HUDEP-2 (cell line): ENCODE data around the gene KLHL29.

Experiments used
- DNase-seq, 76 experiments: peaks; one replicate each; lab custom pipeline; 2025; ENCODE audit not compliant: unreplicated experiment in 76 of 76; lab: John Stamatoyannopoulos, UW

KLHL29 gene

DNA sequence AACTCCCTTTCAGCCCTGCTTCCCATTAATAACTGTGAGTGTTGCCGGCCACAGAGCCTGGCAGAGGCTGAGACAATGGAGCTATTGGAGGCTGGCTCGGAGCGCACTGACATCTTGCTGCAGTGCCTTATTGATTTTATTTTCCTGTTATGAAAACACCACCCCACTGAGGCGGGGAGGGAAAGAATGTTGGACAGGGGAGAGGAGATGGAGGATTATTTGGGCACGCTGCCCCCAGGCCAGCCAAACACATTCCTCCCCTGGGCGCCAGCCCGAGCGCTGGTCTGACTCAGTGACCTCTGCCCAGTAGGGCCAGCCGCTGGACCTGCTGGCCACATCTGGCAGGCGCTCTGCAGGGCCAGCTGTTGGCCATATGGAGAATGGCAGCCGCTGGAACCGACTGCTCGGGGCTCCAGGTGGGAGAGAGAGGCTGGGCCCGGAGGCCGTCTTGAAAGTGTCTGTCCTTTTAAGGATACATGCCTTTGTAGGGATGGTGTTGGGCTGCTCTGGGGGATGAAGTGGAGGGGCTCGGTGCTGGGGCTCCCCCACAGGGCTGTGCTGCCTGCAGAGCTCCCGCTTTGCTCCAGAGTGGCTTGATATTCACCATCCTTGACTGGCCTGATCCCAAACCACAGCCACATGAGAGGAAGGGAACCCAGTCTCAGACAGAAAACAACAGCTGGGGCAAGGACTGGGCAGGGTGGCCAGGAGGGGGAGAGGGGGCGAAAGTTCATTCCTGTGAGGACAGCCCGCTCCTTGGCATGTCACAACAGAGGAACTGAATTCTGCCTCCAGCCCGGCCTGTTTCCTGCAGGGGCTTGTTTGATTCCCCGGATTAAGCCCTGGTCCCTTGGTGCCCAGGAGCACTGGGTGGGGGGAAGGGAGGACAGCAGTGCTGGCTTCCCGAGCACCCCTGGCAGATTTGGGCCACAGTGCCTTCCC lies 179.0 kb downstream of the KLHL29 start:
- DNase-seq: no peak

DNA sequence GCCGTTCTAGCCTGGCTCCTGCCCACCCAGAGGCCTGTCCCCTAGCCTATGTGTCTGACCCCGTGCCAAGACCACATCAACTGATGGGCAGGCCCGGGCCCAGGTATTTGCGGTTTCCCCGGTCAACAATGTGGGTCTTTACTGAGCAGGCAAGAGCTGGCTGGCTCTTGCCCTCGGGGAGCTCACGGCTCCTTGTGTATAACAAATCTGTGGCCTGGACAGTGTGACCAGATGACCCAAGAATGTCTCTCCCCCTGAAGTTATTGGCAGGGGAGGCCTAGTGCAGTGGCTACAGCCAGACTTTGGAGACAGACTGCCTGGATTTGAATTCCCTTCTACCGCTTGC lies 179.6 kb downstream of the KLHL29 start:
- DNase-seq: no peak

DNA sequence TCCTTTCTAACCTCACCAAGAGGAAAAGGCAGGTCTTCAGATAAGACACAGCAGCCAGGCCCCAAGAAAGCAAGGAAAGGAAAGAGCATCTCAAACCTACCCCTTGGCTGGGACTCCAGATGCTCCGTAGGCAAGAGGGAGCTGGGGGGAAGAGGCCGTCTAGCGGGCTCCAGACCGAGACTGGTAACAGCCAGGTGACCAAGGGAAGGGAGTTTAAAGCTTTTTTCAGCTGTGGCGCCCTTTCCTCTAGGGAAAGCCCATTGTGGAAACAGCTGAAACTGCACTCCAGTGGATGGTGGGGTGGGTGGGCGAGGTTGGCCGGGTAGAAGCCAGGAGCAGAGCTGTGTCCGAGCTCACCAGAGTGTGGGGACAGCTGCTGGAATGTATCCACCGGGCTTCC lies 180.4 kb downstream of the KLHL29 start:
- no peak for DNase-seq

DNA sequence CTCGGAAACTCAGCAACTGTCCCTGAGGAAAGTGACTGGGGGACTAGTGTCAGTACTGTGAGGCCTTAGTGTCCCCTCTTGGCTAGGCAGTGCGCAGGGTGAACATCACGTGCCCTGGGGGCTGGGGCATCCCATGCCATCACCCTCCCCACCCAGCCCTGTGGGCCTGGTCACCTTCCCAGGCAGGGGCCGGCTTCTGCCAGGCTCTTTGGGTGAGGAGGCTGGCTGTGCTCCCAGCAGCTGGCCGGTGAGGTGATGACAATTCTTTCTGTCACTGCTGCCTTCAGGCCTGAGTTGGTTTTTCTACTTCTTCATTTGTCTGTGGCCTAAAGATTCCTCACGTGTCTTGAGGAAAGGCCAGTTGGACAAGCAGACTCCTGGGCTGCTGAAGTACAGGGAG lies 180.8 kb downstream of the KLHL29 start:
- DNase-seq: no peak

DNA sequence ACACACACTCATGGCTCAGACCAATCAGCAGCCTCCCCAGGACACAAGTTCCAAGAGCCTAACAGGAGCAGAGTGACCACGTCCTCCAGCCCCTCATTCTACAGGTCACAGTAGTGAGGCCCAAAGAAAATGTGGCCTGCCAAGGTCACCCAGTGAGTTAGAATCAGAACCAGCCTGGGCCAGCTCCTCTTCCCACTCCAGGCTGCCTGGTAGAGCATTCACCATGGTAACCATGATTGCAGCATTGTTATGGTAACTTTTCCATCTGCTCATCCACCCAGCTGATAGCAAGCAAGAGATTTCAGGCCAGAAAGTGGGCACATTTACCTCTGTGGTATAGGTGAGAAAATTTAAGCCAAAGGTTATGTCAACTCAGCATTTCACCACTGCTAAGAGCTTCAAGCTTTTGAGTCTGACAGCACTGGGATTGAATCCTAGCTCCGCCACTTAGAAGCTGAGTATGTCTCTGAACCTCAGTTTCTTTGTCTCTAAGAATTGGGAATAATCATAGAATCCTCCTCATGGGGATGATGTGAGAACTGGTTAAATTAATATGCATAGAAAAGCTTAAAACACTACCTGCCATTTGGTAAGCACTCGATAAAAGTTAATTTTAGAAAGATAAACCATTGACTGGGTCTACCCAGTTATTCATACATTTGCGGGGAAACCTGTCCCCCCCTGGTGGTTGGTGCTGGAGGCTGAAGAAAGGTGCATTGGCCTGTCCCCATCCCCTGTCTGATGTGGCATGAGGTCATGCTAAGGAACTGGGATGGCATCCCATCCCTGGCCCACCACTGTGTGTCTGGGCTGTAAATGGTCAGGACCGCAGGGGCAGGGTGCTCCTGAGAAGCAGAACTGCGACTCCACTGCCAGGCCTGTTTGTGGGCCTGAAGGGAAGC lies 181.5 kb downstream of the KLHL29 start:
- peak in 9 of 76 experiments; percentile 2 to 12 (median 6) for DNase-seq

DNA sequence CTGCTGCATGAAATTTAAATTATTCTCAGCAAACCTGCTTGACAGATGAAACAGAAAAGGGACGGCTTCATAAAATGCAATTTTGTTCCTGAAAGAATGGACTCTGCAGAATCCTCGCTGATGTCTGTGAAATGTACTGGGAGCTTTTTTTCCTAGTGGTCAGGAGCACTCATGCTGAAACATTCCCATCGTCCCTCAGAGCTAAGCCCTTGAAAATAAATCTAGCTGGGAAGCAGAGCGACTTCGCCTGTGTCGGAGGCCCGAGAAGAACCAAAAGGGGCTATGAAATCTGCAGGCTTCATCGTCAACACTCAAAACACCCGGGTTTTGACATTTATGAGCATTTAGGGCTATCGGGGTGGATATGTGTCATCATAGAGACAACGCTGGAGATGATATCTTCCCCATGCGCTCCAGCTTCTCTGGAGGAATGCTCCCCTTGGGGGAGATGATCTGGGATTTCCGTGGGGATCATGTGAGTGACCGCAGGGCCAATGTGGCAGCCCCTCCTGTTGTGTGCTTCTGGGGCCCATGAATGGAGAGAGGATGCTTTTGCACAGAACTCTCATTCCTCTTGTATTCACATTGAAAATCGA lies 182.3 kb downstream of the KLHL29 start:
- DNase-seq: no peak

DNA sequence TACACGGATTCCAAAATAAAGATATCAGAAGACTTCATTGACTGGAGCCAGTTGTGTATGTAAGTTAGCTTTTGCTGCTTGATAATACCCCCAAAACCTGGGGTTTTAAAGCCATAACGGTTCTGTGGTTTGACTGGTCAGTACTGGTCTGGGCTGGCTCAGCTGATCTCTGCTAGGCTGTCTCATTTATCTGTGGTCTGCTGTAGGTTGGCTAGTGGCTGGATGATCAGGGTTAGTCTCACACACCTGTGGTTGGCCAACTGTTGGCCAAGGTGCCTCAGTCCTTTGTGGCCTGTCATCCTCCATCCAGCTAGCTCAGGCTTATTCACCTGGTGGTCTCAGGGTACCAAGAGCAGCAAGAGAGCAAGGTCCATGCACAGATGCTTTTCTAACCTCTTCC lies 183.2 kb downstream of the KLHL29 start:
- DNase-seq: no peak

DNA sequence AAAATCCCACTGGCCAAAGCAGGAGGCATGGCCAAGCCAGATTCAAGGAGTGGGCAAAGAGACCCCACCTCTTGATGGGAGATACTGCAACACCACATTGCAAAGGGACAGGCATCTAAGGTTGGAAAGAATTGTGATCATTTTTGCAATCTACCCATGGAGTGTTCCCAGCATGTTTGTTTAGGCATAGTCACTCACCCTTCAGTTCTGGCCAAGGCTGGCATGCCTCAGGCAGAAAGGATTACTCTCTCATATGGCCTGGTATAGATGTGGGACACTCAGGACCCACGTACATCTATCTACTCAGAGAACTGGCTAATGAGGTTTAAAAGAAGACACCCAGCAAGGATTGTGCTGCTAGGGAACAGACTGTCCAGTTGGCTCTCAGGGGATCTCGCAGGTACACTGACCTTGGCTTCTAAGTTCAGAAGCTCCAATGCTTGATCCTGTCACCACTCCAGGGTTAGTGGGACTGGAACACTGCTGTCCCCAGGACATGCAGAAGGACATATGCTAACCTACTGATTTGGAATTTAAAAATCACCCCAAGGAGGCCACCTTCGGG lies 183.7 kb downstream of the KLHL29 start:
- DNase-seq: no peak

DNA sequence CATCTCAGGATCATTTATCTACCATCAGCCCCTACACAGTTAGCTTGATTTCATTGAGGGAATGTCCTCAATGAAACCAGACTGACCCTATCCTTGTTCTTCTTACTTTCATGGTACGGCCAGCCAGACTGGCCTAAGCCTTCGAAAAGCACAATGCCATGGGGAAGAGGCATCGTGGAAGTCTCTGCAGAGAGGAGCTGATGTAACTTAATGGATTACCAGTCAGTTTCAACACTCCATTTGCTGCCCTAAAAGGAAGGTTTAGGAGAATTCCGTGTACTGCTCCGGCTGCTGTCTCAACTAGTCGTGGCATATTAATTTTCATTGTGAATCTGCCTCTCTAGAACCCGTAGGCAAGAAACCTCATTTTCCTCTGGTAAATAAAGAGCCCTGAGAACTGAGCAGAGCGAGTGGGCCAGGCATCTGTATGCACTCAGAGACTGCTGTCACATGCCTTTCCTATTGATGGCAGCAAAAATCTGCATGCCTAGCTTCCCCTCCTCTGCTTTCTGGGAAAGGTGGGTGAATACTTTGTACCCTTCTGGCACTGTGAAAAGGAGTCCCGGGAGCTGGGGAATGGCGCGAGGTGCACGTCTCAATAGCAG lies 184.9 kb downstream of the KLHL29 start:
- no peak for DNase-seq

DNA sequence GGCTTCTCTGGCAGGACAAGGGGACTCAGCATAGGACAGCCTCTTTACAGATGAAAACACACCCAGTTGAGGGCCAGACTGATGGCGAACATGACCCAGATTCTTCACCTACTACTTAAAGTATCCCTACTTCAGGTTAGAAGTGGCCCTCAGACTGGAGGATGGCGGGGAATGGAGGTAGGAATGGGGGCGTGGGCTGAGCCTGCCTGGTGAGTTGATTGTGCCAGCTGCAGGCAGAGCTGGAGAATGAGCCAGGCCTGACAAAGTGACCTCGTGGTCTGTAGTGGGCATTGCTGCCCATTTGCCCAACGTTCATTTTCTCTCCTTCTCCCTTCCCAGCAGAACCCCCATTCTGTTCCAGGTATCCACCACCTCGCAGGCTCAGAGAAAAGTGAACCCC lies 186.1 kb downstream of the KLHL29 start:
- no peak for DNase-seq

DNA sequence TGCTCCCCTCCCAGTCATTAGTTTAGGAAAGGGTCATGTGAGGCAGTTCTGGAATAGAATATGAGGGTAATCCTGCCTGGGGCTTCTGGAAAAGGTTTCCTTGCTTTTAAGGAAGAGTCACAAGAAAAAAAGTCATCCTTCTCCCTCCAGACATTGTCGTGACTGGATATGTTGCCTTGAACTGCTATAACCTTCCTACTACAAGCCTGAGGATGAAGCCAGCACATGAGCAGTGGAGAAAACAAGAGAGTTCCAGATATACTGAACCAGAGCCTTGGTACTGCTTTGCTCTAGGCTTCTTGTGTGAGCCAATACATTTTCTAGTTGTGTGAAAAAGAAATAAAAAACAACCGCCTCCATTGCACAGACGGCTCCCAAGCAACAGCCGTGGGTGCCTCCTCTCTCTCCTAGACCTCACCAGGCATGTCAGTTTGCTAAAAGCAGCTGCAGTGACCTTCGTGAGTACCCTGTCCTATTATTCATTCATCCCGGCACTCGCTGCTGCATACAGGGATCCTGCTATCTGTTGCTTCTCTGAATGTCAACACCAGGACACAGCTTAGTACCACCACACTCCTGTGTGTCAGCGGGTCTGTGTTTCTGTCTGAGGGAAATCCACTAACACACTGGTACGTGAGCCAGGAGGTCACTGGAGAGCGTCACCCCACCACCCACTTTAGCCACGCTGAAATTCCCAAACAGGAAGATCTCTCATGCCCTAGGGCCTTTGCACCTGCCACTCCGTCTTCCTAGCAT lies 186.7 kb downstream of the KLHL29 start:
- DNase-seq: no peak

DNA sequence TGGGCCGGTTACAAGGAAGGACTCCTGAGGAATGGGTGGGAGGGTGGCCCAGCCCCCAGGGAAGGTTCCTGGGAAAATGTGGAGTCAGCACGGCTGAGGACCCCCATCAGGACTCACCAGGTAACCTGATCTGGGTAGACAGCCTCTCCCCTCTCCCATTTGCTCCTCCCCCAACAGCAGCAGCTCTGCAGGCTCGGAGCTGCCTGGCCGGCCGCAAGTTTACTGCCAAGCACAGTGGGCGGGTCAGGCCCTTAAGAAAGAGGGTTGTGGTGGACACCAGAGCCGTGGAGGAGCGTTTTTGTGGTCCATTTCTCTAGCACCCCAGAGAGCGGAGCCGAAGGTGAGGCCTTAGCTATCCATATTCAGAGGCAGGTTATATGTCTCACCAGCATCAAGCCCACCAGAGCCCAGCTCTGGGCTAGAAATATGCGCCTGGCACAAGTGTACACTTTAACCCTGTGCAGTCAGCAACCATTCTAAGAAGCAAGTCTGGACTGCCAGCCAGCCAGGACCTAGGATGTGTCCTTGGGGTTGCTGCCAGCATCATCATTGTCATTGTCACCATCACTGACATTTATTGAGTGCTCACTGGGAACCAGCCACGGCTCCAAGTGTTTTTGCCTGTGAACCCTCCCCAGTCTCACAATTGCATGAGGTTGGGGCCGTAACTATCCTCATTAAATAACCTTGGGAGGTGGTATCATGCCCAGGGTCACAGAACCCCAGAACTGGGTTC lies 190.1 kb downstream of the KLHL29 start:
- no peak for DNase-seq

DNA sequence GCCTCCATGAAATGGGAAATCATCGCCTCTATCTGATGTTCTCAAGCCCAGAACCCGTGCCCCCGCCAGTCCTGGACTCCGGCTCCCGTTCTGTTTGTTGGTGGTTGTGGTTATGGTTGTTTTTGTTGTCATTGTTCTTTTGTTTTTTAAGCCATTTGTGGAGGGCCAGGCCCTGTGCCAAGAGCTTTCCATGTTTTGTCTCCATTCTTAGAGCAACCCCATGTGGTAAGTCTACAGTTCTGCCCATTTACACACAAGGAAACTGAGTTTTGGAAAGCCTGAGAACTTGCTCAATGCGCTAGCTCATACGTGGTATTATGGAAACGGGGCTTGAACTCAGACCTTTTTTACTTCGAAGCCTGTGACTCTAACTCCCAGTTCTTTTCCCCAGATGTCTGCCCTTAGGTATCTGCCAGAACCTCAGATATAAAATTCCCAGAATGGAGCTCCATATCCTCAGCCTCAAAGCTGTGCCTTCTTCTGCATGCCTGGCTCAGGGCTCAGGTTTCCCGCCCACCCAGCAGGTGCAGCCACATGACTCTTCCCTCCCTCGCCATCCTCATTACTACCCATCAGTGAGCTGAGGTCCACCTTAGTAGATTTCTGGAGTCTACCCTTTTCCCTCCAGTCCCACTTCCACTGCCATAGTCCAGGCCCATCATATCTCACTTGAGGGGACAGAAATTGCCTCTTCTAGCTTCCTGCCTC lies 194.1 kb downstream of the KLHL29 start:
- DNase-seq: no peak

DNA sequence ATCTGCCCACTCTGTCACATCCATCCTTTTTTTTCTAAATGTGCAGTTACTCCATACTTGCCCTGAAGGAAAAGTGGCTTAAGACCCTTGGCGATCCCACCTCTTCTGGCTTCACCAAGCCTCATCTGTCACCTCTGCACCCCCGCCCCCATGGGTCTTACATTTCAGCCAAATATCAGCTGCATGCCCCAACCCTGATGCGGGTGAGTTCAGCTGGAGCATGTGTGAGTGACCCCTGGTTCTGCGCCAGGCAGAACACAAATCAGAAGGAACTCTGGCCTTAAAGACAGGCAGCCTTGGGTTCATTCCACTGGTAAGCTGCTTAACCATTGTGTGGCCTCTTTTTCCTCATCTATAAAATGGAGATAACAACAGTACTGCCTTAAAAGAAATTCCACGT lies 194.7 kb downstream of the KLHL29 start:
- DNase-seq: no peak

DNA sequence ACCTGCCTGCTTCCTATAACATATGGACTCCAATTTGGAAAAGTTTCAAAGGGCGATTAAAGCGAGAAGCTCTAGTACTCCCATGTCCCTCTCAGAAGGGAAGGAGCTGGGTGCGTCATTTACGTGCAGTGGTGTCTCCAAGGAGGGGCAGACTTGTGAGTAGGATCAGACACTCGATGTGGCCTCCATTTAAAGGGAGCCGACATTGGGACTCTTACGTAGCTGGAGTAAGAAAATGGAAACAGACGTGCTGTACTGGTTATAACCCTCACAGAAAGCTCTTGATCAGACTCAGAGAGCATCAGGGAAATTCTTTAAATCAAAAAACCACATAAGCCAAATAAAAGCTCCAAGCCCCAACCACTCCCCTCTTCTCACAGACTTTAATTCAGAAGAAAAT lies 198.5 kb downstream of the KLHL29 start:
- no peak for DNase-seq

DNA sequence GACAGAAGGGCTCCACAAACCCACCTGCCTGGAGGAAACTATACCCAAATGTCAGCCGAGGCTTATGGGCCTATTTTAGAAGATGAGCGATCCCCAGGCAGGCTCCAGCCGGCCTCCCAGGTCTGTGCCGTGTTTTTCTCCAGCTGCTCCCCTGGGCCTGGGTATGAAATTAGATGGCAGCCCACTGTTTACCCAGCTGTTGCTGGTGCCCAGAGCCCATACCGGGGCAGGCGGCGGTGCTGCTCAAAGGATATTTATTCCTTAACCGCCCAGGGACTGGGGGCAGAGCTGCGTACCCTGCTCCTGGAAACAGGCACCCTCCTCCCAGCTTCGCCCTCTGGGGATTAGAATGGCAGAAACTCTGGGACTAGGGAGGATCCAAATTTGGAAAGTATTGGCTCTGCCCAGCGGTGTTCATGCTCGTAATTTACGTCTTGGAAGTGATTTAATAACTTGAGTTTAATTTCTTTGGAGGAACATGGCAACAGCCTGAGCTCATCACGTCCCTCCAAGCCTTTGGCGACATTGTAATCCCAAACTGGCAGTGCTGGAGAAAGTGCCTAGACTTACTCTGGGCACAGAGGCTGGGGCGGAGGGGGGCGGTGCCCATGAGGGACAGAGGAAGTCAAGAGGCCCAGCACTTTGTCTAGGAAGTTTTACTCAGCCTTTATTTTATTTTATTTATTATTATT lies 199.2 kb downstream of the KLHL29 start:
- DNase-seq: no peak

DNA sequence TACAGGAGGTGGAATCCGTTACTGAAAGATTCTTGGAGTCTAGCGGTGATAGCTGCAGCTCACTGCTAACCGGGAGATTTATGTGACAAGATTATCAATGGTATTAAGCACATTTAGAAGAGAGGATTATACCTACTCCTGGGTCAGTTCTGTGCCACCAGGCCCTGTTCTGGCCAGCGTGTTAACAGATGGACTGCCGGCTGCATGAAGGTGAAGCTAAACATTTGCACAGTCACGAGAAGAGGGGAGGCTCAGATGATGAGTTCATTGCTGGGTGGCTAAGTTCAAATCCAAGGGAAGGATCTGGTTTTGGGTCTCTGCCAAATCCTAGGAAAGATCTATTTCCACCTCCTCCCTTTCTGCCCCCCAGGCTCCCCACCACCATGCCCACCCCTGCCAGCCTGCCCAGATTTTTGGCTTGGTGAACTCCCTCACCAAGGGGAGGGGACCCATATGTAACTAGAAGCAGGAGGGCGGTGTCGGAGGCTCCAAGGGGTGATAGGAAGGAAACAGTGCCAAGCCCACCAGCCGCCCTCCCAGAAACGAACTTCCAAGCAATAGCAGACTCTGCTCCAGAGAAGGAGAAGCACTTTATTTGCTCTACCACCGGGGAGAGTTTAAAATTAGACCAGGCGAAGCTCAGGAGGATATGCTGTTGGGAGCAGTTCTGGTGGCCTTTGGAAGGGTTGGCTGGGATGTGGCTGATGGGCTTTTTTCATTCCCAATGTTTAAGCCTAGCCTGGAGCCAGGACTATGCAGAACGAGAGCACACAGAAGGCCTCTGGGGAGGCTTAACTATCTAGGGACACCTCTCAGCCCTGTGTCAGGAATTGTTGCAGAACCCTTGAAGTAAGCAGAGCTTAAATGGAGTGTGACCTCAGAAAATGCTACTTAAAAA lies 200.5 kb downstream of the KLHL29 start:
- DNase-seq: no peak
